Activated CD4-positive, alpha-beta T cell treated with anti-CD3 and anti-CD28 coated beads for 24 hours (primary cell): ENCODE results near the gene LSG1.
A peak's percentile ranks its signal among the peaks of the same experiment; 100 is the strongest.

Experiments used
- DNase-seq, 2 donors: peaks; one replicate each; pipeline ENCODE4 v3.0.0-alpha.2; 2020; ENCODE audit warnings: low read depth in 2 of 2

LSG1 gene

DNA sequence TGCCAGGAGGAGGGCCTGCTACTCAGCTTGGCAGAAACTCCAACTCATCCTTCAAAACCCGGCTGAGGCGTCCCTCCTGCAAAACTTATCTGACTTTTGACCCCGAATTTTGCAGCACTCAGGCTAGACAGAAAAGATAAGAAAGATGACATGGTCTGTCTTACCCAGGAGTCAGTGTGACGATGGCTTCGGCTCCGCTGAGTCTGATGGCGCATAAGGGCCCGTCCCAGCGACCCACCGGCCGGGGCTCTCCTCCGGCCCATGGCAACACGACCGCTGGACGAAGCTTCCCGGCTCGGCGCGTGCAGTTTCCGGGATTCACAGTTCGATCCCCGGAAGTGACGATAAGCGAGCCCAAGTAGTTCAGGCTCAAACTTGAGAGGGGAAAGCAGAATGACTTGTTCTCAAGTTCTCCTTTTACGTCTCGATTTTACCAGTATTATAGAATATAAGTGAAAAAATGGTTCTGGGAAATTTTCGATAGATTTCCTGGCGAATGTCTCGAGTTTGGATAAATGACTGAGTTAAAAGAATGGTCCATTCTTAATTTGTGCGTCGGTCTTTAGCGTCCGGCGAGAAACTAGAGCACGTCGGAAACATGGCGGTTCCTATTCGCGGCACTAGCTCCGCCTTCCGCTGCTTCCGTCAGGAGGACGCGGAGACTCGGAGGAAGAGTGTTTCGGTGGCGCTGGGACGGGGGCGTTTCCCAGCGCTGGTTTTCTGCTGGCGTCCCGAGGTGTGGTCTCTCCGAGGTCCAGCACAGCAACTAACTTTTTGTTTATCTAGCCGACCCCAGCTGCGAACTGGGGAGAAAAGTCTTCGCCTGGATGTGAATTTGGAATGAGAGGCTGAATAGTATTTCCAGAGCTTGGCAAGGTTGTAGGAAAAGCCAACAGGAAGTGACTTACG, at the start of gene LSG1:
TSS of gene LSG1 (minus strand) at position 292 of the 909 bp plus-strand sequence. CDS start at position 263, 29 bp downstream.
- DNase-seq, result peak; percentile 77 to 88

DNA sequence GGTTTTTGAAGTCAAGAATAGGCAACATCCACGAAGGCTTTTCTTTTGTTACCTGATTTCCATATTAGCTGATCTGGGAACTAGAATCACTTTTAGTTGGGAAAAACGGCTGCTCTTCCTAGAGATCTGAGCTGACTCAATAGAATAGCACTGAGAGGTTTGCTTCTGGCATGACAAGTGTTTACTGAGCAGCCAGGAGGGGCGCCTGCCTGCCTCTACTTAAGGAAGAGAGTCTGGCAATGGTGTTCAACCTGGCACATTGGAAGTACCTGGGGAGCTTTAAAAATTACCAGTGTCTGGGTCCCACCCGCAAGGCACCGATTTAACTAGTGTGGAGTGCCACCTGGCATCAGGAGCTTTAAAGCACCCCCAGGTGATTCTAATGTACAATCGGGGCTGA, 48.1 kb upstream of the LSG1 start:
- DNase-seq, result no peak

DNA sequence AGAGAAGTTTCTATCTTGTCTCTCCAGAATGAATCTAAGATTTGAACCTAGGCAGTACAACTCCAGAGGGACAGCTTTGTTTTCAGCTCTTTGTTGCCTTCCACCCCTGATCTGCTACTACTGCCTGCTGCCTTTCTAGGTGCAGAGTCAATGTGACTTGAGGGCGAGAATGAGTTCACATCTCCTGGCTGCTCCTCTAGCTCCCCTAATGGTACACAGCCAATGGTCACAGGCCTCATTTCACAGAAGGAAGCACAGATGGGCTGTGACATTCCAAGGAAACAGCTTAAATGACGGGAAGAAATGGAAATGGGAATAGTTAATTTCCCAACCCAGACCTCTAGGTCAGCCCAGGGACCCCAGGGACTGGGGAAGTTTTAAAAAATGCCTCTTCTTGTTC, 46.1 kb upstream of the LSG1 start:
- no peak for DNase-seq

DNA sequence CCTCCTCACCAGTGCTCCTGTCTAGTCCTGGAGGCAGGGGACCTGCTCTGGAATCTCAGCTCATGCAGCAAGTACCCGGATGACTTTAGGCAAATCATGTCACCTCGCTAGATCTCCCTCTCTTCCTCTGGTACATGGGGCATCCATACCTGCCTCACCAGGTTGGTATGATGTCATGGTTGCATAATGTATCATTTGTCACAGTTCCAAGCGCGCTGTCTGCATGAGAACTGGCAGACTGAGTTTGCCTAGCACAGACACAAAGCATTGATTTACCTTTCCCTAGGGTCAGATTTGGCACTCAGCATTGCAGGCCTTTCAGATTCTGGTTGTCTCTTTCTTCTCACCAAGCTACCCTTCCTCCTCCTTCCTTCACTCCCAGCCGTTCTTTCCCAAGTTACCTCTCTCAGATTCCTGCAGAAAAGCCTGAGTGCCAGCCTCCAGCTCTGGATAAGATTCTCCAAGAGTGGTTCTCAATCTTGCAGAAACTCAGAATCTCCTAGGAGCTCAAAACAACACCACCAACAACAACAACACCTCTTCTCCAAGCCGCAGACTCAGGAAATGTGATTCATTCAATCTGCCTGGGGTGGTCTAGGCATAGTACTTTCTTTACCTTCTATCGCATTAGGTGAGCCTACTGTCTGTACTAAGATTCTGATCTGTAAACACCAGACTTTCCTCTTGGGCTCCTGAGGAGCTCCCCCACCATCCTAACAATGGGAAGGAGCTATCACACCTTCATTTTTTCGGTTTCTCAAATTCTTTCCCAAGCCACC, 43.2 kb upstream of the LSG1 start:
- no peak for DNase-seq

DNA sequence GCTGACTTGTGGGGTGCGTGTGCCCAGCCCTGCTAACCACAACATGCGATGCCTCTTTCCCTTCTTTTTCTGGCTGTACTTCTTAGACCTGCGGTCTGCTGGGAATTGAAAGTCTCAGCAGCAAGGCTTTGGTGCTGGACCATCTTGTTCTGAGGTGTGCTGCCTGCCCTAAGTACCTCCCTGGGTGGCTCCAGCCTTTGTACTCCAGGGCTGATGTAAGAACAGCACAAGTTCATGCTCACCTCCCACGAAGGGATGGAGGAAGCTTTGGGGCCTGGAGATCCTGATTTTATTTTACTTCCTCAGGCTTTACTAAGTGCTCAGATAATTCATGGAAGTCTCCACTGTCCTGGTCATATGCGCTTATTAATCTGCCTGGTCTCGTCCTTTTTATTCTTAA, 42.6 kb upstream of the LSG1 start:
- DNase-seq, result no peak

DNA sequence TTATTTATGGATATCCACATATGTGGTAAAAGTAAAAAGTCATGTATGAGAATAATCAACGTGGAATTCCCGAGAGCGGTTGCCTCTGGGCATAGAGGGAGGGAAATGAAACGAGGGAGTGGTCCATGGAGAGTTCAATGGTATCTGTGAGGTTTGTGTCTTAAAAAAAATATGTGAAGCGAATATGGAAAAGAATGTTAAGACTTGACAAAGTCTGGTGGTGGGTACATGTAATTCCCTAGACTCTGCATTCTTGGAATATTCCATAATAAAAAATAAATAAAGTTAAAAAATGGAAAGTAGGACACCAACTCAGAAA, 42.1 kb upstream of the LSG1 start:
- no peak for DNase-seq

DNA sequence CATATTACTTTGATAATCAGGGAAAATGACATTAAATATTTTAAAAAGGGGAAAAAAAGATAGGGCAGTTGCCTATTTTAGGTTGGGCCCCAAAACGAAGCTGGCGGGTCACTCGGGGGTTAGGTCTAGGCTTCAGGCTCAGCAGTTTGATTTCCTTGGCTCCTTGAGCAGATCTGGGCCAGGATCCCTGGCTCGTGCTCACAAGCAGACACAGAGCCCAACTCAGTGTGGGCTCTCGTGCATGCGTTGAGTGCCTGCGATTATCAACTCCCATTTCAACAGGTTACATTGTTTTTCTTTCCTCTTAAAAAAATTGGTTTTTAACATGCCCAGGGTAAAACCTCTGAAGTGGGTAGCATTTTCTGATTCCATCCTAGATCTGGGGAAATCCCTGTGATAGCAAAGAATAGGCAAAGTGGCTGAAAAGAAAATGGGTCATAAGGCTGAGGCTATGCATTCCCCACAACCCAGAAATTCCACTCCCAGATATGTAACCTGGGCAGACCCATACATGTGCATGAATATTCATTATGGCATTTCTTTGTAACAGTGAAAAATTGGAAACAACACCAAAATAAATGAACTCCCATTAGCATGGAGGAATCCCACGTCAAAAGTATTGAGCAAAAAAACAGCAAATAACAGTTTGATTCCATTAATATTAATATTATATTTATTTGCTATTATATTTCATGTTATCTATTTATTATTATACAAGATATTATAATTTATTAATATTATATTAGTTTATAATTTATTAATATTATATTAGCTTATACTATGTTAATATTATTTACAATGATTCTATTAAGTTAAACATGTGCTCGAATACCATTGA, 41.5 kb upstream of the LSG1 start:
- DNase-seq, result no peak

DNA sequence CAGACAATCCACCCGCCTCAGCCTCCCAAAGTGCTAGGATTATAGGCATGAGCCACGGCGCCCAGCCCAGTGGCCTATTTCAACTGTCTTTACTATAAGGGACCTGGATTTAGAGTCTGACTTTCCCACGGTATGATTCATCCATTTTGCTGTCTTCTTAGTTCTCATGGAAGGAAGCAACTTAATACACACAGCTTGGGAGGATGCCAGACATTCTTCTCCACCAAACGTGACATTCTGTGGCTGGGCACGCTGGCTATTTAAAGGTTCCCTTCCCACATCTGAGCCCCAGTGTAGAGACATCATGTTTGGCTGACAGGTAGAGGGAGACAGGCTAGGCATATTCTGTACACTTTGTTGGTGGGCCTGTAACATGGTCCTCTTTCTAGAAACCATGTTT, 39.9 kb upstream of the LSG1 start:
- no peak for DNase-seq

DNA sequence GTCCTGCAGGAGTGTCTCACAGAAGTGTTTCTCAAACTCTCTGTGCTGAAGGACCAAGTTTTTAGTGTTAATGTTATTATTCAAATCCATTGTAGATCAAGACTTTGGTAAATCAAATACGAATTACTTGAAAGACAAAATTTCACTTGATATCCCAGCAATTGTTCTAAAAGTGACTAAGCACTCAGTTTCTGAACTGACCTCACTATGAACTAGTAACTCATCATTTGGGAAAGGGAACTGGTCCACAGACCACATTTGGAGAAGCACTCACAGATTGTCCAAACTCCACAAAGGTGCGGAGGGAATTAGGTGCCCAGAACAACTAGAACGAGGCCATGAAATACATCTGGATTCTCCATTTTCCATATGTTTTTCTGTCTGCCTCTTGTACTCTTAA, 39.3 kb upstream of the LSG1 start:
- no peak for DNase-seq

DNA sequence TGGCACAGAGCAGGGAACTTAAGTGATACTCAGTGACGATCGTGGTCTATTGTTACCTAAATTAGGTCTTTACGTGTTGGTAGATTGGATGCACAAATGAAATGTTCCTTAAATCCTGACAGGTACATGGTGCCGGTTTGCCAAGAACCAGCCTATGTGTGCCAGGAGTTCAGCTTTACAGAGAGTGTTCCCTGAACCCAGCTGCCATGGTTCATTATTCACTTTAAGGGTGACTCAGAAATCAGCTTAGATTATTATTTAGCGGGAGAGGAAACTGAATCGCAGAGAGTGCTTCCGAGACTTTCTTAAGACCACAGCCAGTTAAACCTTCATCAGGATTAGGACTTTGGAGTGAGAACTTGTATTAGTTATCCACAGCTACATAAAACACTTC, 35.2 kb upstream of the LSG1 start:
- no peak for DNase-seq

DNA sequence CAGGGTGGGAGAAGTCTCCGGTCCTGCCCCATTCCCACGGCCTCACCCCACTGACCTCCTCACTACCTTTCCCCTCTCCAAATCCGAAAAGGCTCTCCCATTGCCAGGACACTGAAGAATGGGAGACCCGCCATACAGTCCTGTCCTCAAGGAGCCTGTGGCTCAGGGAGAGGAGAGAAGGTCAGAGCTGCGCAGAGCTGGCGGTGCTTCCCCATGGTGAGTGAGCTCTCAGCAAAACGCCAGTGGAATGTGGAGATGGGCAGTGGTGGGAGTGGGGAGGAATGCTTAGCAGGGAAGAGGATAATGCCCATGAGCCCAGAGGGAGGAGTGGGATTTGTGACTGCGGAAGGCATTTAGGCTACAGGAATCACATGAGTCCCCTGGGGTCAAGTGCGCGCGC, 33.8 kb upstream of the LSG1 start:
- no peak for DNase-seq

DNA sequence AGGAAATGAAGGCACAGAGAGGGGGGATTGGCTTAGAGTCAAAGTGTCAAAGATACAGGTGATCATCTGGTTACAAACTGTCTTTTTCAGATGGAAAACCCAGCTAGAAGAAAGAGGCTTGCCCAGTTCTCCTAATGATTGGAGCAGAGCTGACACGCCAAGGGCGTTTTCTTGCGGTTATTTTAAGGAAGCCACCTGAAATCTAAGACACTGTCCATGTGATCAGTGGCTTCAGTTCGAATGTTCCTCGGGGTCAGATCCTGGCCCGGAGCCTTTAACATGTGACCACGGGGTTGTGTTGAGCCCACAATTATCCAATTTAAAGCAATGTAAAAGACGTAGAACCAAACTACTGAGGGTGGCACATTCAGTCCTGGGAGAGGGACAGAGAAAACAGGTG, 33.2 kb upstream of the LSG1 start:
- no peak for DNase-seq

DNA sequence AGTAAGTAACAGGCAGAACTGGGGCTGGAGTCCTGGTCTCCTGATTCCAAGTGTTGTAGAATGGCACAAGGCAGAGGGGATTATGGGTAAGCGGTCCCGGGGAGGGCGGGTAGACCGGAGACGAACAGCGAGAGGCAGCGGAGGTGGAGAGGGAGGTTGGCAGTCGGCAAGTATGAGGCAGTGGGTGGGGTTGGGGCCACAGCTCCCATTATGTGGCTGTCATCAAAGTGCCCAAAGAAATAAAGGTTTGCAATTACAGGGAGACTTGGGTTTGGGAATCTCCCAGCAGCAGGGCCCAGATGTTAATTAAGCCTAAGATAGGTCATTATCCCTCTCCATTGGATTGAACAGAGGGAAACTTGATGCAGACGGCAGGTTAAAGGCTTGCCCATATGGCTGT, 30.6 kb upstream of the LSG1 start:
- DNase-seq, result no peak

DNA sequence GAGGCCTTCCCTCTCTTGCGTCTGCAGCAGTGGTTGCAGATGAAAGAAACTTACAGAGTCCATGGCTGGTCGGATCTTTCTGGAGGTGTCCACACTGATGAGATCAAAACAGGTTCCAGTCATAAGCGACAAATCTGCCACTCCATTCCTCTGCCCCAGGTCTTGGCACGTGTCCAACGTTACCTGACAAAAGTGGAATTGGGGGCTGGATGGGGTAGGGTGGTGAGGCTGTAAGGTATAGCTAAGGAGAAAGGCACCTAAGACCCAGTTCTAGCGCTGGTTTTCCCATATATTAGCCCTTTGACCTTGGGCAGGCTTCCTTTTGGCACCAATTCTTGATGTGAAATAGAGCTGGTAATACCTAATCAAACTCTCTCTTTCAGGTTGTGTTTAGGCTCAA, 24.7 kb upstream of the LSG1 start:
- no peak for DNase-seq

DNA sequence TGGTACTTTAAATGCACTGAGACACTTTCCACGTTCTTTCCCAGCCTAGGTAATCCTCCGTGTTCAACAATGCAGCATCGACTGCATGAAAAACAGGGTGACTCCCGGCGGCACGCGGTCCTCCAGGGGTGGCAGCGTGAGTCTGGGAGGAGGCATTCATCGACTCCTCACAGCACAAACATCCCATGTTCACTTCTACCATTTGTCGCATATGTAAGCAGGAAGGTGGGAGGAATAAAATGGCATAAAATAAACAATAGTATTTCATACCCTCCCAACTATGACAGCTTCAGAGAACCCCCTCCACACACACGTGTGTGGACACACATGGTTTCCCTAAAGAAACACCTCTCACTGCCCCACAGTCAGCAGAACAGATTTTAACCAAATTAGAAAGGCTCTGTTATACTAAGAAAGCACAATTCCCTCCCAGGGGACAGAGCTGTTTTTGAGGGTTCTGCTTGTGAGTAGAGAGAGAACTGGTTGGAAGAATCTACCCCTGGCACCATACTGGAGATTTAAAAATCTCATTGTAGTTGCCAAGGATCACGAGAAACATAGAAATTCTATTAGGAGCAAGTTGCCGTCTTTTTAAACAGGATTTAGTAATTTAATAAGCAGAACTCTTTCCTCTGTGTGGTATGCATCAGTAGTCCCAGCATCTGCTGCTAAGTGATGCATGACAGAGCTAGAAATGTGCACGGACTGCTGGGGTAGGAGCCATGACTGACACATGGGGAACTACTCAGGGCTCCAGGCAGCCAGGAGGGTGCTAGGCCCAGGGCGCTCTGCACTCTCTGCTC, 19.7 kb upstream of the LSG1 start:
- no peak for DNase-seq

DNA sequence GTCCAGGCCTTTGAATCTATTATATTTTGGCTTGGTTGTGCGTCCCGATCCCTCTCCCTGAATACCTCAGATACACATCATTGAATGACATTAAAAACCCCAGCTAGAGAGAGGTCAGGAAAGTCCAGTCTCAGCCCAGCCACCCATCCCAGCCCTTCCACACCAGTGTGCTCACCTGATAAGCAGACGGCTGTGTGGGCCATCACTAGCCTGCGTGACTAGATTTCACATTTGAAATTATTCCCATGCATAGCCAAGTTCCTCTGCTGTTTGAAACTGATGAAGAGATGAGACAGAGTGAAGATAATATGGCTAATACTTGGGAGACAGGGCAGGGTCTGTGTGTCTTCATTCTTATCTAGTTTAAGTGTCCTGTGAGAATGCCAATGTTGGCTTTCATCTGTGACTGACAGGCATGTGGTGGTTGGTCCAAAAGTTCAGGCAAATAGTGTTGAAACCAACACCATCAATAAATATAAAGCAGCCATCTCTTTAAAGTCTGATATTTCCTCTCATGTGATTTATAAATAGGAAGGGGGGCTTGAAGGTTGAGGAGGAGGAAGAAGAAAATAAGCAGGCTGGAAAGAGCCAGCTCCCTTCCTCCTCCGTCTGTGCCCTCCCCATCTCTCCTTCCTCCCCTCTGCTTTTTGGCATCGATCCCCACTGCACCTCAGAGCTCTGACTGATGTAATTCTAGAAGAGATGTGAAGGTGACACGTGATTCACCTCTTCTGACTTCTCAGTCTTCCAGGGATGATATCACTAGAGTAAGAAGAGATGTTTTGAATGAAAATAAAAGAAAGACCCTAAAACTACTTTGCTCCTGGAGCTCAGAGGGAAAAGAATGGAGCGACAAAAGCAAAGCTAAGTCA, 18.7 kb upstream of the LSG1 start:
- DNase-seq, result no peak

DNA sequence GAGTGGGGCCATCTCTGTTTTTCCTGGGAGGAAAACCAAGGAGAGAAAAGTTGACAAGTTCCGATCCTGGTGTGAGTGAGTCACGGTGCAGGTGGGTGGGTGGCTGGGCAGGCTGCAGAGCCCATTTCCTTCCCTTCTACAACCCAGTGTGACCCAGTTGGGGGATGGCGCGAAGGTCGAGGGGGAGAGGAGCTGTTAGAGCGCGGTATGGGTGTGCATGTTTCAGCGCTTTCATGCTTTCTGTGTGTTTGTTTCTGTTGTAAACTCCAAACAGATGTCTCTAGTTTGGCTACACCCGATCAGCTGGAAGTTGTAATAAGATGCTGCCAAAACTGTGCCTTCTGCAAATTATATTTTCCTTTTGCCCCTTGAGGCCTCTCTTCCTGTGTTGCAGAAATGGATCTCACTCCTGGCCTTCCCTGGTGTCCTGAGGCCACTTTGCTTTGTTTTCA, 17.5 kb upstream of the LSG1 start:
- no peak for DNase-seq

DNA sequence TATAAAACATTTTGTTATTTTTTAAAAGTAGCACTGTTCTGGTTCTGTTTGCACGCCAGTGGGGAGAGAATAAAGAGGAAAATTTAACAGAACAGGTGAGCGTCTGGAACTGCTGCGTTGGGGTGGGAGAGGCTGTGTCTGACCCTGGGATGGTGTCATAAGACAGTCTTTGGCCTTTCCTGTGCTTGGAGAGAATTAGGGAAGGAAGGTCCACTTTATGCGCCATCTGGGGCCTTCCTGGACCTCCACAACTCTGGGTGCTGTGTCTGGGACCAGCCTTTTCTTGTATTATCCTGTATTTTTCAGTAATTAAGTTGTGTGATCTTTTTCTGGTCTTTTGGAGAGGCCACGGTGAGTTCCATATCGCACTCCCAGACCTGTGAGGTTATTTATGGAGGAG, 17.0 kb upstream of the LSG1 start:
- DNase-seq, result no peak

DNA sequence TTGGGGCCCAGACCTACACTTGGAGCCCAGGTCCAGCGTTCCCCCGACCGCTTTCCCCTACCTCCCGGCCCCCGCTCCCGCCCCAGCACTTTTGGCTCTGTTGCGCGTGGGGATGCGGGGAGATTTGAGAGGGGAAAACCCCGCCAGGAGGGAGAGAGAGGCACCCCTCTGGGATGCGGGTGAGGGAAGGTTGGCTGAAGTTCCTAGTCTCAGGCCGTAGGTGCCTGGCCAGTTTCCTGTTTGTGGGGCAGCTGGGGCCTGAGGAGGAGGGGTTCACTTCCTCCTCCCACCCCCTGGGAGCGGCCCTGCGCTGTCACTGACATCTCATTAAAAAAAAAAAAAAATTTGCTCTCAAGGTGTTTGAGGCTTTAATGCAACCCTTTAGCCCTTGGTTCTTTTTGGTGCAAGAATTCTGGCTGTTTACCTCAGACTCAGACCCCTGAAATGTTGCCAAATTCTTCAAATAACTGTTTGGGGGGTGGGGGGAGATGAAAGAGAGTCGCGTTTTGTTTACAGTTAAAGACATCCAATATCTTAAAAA, 16.3 kb upstream of the LSG1 start:
- no peak for DNase-seq

DNA sequence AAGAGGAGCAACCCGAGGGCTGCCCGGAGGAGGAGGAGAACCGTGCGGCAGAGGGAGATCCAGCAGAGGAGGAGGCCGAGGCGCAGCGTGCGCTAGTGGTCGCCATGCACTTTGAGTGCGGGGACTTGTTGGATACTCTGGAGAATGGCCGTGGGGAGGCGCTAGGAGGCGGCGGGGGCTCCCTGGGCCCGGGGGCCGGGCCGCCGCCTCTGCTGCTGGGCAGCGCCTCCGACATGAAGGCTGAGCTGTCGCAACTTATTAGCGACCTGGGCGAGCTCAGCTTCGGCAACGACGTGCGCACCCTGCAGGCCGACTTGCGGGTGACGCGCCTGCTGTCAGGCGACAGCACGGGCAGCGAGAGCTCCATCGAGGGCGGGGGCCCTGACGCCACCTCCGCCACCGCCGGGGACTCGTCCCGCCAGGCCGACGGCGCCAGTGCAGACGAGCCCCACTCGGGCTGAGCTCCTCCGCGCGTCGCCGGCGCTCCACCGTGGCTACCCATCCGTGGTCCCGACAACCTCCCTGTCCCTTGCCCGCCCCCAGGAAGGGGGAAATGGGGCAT, 15.7 kb upstream of the LSG1 start:
- peak; percentile 63 to 77 for DNase-seq
